Urinary bladder (tissue), 4 donors: Measurements from ENCODE around the gene BLTP3A. TPM values are rescaled to one million over a fixed set of nuclear protein-coding genes. Genes with fewer than 3 reads are reported as not detected.
"Not testable (repeated sequence)": the region's sequence is repeated elsewhere in the genome, so short reads cannot be mapped to it uniquely, and the experiment has no call there.

Experiments
- DNase-seq: peaks from one replicate; pipeline ENCODE4 v3.0.0-alpha.2; 2015; ENCODE audit errors: extremely low spot score
- H3K27ac ChIP-seq: one replicate; pipeline ENCODE4 v1.5.1; 2013; ENCODE audit warnings: low read depth, mild to moderate bottlenecking, moderate library complexity
- H3K36me3 ChIP-seq: one replicate; pipeline ENCODE4 v1.6.1; 2013; ENCODE audit warnings: mild to moderate bottlenecking, moderate library complexity; ENCODE audit not compliant: insufficient read depth
- H3K4me1 ChIP-seq: one replicate; pipeline ENCODE4 v1.6.1; 2013; ENCODE audit warnings: mild to moderate bottlenecking, moderate library complexity; ENCODE audit not compliant: insufficient read depth
- H3K4me3 ChIP-seq: one replicate; pipeline ENCODE4 v1.5.1; 2013; ENCODE audit warnings: low read depth, low read length
- WGBS: extraction: QIAGEN DNeasy Blood & Tissue Kit; methylation state at CpG from one replicate; pipeline ENCODE4 v1.1.7; 2013; 5-methylcytosine and 5-hydroxymethylcytosine counted together
- polyA plus RNA-seq: library from polyadenylated mRNA; stranded (reverse); fragments of 200-250 nt; gene quantifications from one replicate; pipeline ENCODE4 v1.2.3, GENCODE V29; 2013
- total RNA-seq: library from RNA; depleted of rRNA; stranded (reverse); fragments of >200 nt; gene quantifications from one replicate; pipeline ENCODE4 v1.2.3, GENCODE V29; 2014
- donor health status: healthy with polysubstance abuse.
- donor health status: healthy.

Gene BLTP3A
- total and polyA plus RNA-seq, 2 donors, result 4.5 to 10.5 TPM

DNA sequence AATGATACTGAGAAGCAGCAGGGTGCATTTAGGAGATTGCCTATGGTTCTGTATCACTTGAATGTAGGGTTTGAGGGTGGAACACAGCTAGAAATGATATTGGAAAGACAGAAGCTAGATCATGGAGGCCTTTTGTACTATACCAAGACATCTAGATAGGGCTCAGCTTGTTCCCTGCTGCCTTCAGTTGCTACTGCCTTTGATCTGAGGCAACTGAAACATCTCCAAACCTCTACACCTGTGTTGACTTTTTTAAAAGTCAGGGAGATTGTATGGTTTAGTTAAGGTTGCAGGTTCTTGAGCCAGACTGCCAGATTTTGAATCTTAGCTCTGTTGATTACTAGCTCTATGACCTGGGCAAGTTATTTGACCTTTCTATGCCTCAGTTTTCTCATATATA, 12.7 kb downstream of the BLTP3A start:
- Histone ChIP-seq H3K4me1 (no peaks in the 10 kb centered on the region), H3K4me3 (no peak overlapping the region), H3K36me3 (no peaks in the 10 kb centered on the region), H3K27ac (no peak overlapping the region)
- DNase-seq, result no peak

DNA sequence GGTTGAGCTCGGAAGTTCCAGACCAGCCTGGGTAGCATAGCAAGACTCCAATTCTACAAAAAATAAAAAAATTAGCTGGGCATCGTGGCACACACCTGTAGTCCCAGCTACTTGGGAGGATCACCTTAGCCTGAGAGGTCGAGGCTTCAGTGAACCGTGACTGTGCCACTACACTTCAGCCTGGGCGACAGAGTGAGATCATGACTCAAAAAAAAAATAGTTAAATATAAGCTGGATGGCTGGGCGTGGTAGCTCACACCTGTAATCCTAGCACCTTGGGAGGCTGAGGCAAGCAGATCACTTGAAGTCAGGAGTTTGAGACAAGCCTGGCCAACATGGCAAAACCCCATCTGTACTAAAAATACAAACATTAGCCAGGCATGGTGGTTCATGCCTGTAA, 13.2 kb downstream of the BLTP3A start:
- DNase-seq, H3K4me3 ChIP-seq, H3K27ac ChIP-seq, H3K4me1 ChIP-seq, H3K36me3 ChIP-seq: not testable (repeated sequence)
- WGBS, result 97% methylated on average over 6 of the region's 6 CpGs

DNA sequence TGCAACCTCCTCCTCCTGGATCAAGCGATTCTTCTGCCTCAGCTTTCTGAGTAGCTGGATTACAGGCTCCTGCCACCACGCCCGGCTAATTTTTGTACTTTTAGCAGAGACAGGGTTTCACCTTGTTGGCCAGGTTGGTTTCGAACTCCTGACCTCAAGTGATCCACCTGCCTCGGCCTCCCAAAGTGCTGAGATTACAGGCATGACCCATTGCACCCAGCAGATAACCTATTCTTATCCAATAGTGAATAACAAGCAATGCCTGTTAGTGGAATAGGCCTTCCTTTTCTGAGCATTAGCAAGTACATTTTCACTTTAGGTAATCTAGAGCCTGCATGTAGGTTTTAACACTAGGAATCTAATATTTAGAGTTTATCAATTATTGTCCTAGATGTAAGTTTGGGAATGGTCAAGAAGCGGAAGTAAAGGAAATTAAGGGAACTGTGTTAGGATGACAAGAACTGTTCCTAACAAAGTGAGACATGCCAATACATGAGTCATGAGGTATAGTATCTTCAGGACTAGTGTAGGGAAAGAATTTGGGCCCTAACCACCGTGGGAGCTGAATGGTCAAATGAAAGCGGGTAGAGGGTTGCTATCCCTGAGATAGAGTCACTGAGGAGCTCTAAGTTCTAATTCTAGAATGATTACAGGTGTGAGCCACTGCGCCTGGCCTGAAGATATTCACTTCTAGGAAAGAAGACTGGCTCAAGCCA, 15.0 kb downstream of the BLTP3A start:
- WGBS, result 94% methylated on average over 9 of the region's 9 CpGs
- Histone ChIP-seq H3K27ac (no peak overlapping the region), H3K36me3 (no peaks in the 10 kb centered on the region), H3K4me3 (no peak overlapping the region), H3K4me1 (no peaks in the 10 kb centered on the region)
- no peak for DNase-seq

DNA sequence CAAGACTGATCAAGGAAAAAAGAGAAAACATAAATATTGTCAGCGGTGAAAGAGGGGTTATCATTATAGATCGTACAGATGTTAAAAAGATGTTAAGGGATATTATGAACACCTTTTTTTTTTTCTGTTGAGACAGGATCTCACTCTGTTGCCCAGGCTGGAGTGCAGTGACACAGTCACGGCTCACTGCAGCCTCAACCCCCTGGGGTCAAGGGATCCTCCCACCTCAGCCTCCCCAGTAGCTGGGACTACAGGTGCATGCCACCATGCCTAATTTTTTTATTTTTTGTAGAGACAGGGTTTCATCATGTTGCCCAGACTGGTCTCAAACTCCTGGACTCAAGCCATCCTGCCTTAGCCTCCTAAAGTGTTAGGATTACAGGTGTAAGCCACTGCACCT, 16.6 kb downstream of the BLTP3A start:
- H3K4me3 ChIP-seq, DNase-seq, H3K4me1 ChIP-seq, H3K27ac ChIP-seq, H3K36me3 ChIP-seq: not testable (repeated sequence)
- 97% methylated on average over 3 of the region's 3 CpGs for WGBS

DNA sequence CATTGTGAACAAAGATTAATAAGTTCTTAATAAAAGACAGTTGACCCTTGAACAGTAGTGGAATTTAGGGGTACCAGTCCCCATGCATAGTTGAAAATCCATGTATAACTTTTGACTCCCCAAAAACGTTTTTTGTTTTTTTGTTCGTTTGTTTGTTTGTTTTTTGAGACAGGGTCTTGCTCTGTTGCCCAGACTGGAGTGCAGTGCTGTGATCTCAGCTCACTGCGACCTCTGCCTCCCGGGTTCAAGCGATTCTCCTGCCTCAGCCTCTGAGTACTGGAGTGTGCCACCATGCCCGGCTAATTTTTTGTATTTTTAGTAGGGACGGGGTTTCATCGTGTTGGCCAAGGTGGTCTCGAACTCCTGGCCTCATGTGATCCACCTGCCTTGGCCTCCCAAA, 17.5 kb downstream of the BLTP3A start:
- not testable (repeated sequence) for H3K4me1 ChIP-seq, H3K27ac ChIP-seq, H3K4me3 ChIP-seq, DNase-seq, H3K36me3 ChIP-seq
- WGBS, result 88% methylated on average over 9 of the region's 9 CpGs

DNA sequence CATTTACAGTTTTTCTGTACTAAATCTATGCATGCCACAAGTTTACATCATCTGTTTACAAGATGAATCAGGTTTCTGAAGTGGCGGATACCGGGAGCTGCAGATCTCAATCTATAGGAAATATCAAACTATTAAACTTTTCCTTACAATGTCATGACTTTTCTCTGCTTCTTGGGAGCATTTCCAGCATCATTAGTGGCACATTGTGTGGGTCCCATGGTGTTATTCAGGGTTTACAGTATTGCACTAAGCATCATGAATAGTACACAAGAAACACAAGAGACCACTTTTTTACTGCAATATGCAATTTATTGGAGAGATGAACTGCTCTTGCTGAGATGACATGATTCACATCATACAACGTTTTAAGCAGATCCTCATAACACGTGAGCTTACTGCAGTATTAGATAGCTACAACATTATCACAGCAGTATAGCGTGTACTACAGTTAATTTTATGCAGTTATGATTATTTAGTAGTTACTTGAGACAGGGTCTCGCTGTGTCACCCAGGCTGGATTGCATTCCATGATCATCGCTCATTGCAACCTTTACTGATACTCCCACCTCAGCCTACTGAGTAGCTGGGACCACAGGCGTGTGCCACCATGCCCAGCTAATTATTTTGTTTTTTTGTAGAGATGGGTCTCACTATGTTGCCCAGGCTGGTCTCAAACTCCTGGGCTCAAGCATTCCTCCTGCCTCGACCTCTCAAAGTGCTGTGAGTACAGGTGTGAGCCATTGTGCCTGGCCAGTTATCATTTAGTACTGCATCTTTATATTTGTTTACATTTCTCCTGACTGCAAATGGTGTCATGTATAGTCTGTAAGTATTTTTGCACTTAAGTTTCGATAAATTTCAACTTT, 18.4 kb downstream of the BLTP3A start:
- 82% methylated on average over 10 of the region's 10 CpGs for WGBS

DNA sequence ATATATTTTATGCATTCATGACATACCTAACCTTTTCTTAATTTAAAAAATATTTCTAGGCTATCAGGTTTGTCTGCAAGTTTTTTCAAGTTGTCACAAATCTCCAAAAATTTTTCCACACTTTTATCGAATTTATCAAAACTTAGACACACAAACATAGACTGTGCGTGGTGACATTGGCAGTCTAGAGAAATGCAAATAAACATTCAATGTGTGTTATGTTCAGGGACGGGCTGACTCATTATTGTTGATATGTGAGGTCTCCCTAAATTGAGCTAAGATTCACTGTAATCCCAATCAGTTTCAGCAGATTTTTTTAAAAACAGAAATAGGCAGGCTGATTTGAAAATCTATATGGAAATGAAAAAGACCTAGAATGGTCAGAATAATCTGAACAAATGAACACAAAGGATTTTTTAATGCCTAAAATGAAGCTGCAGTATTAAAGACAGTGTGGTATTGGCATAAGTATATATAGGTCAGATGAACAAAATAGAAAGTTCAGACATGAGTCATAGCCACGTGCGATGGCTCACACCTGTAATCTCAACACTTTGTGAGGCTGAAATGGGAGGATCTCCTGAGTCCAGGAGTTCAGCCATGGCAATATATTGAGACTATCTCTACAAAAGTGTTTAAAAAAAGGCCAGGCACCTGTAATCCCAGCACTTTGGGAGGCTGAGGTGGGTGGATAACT, 19.2 kb downstream of the BLTP3A start:
- H3K36me3 ChIP-seq, result no peaks in the 10 kb centered on the region
- H3K4me3 ChIP-seq, result no peak overlapping the region
- no peak for DNase-seq
- 71% methylated on average over 5 of the region's 5 CpGs for WGBS
- H3K4me1 ChIP-seq, result no peaks in the 10 kb centered on the region
- no peak overlapping the region for H3K27ac ChIP-seq

More for the DNA sequence above, 18.4 kb downstream of the BLTP3A start:
- Histone ChIP-seq H3K36me3 (no peaks in the 10 kb centered on the region), H3K4me3 (no peak overlapping the region), H3K4me1 (no peaks in the 10 kb centered on the region), H3K27ac (no peak overlapping the region)
- DNase-seq, result no peak

DNA sequence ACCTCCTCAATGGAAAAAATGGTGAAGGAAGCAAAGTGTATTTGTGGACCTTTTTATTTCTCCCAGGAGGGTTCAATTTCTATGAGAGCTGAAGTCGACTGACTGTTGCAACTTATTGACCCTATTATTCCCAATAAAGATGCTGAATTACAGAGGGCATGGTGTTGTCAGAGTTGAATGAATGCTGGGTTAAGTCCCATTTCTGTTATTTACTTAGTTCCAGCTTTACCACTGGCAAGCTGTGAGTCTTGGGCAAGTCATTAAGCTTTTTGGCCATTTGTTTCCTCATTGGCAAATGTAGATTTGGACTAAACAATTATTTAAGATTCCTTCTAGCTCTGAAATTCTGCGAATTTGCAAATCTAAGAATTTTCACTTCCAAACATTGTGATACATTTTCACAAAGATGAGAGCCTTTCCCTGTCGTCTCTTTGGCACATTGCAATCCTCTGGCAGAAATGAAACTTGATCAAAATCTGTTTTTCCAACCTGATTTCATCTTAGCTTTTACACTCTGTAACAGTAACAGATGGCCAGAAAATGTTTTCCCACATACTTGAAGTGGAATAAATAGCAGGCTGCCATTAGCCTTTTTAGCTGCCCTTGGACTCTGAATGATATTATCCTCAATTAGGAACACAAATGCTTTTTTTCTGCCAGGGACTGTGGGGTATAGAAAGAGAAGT, 21.3 kb downstream of the BLTP3A start:
- WGBS, result 65% methylated on average over 3 of the region's 3 CpGs
- DNase-seq, result no peak
- Histone ChIP-seq H3K4me1 (no peaks in the 10 kb centered on the region), H3K4me3 (no peak overlapping the region), H3K36me3 (no peaks in the 10 kb centered on the region), H3K27ac (no peak overlapping the region)

DNA sequence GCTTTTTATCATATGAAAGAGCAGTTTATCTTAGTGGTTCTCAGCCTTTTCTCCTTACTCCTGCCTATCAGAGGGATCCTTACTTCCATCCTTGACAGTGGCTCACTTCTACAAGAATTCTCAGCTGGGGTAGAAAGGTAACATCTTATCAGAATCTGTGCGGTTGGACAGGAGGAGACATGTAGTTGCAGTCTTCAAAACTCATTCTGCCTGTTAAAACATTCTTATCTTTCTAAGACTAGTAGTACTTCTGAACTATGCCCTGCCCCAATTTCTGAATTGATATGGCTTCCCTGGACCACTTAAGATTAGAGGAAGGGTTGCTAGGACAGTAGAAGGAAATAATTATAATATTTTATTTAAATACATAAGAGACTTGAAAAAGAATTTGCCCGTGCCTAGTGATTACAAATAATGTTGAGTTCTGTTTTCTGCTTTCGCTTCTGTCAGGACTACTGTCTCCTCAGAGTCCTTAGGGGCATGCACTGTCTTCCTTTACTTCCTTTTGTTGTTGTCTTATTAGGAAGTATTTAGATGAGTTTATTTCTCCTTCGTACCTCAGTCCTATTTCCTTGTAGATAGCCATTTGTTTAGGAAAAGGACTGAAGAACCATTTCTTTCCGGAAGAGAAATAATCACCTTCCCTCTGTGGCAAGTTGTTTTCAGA, 24.9 kb downstream of the BLTP3A start:
- WGBS, result 68% methylated on average over 5 of the region's 5 CpGs
- H3K36me3 ChIP-seq, result no peaks in the 10 kb centered on the region
- no peaks in the 10 kb centered on the region for H3K4me1 ChIP-seq
- no peak for DNase-seq
- no peak overlapping the region for H3K4me3 ChIP-seq
- H3K27ac ChIP-seq, result no peak overlapping the region

DNA sequence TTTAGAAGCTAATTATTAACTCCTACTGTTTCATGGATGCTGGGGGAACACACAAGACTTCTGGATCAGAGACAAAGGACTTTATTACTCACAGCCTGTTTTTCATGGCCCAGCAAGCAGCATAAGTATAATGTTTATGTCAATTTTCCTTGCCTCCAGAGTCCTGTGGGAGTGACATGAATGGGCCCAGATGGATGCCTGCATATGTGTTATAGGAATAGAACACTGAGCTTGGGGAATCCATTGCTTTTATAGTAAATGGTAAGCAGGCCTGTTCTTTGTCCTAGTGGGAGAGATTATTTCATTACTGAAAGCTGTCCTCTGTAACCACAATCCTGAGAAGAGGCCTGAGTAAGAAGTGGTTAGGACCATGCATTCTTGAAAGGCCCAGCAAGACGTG, 25.6 kb downstream of the BLTP3A start:
- Histone ChIP-seq H3K27ac (no peak overlapping the region), H3K4me1 (no peaks in the 10 kb centered on the region), H3K4me3 (no peak overlapping the region), H3K36me3 (no peaks in the 10 kb centered on the region)
- no peak for DNase-seq
- WGBS, result 88% methylated on average over 1 of the region's 1 CpG

DNA sequence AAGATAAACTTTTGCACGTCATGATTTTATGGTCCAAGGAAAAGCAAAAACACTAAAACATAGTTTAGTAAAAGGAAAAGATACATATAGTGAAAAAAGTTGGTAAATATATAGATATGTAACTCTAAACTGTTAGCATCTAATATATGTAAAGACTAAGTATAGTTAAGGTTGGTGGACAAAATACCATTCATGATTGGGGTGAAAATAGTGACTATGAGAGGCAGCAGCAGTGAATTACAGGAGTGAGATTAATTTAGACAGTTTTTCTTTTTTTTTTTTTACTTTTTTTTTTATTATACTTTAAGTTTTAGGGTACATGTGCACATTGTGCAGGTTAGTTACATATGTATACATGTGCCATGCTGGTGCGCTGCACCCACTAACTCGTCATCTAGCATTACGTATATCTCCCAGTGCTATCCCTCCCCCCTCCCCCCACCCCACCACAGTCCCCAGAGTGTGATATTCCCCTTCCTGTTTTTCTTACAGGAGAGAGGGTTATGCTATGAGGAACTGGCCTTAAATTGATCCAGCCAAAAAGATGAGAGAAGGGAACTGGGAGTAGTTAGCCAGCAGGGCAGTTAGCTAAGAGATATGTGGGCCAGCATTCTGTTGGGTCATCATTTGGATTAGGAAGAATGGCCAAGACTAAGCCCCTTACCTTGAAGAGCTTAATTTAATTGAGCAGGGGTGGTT, 27.1 kb downstream of the BLTP3A start:
- H3K4me1 ChIP-seq, H3K4me3 ChIP-seq, DNase-seq, H3K27ac ChIP-seq, H3K36me3 ChIP-seq: not testable (repeated sequence)
- 68% methylated on average over 2 of the region's 4 CpGs for WGBS

DNA sequence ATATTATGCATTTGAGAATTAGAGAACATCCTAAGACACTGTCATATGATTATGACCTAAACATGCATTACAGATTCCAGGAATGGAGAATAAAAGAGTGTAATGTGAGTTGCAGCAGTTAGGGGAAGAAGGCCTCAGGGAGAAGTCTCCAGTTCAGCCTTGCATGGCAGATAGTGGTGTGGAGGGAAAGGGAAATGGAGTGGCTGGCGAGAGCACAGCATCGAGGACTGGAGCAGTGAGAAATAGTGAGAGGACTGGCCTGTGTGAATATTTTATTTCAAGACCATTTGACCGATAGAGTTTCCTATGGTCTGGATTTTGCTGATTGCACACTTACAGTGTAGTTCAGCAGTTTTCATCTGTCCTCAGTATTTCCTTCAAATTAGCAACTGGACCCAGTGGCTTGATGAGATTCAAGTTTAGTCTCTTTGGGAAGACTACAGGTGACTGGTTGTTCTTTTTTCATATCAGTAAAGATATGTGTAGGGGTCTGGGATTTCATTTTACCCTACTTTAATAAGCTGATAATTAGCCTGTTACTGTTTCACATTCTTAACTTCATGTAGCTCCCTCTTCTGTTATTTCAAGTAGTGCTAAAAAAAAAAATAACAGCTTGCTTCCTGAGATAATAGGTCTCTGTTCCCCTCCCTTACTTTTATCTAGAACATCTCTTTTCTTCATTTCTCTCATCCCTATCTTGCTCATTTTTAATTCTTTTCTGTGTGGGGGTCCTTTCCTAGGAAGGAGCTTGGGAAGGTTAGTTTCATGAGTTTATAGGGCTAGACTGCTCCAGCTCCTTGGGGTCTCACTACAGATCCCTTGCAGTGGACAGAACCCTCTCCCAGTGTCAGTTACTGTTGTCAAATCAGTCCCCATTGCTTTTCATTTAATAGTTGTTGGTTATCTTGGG, 27.9 kb downstream of the BLTP3A start:
- H3K27ac ChIP-seq, result peak overlapping the region; percentile 67
- H3K4me1 ChIP-seq, result no peaks in the 10 kb centered on the region
- H3K4me3 ChIP-seq, result no peak overlapping the region
- WGBS, result 80% methylated on average over 3 of the region's 3 CpGs
- peaks cover 3% of the 10 kb centered on the region for H3K36me3 ChIP-seq
- DNase-seq, result no peak
